GM21528 (cell line): ENCODE data around the gene CNTNAP4.

Experiments used
- ATAC-seq: cut with Tn5 transposase; IDR thresholded peaks from one replicate; pipeline ENCODE4 v1.9.1; 2021; ENCODE audit warnings: mild to moderate bottlenecking, moderate library complexity; ENCODE audit not compliant: unreplicated experiment, low FRiP score

The CNTNAP4 gene

DNA sequence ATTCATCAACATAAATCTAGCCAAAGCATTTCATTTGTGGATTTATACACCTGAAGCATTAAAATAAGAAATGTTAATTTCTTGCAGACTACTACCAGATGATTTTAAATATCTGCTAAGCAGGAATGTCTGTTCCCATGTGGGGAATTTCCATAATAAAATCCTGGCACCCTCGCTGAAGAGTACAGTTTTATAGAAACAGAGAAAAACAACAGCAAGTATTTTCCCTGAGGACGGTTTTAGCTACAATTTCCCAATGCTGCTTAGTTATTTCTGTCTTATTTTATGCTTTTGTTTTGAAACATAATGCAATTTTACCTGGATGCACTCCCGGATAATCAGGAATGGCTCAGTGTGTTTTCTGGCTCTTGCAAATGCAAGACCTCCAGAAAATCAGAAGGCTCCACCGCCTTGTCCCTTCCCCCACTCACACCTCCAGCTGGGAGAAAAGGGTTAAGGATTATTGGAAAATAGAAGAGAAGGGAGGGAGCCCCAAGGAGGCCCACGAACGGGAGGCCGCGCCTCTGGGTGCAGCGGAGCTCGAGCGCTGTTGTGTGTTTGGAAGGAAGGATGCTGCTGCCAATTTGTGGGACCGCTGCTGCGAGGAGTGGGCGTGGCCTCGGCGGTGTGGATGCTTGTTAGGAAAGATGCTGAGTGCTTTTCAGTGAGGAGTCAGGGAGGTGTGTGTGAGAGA is at the start of gene CNTNAP4:
Gene CNTNAP4 (plus strand): TSS at position 657 of the 694 bp plus-strand sequence. CDS start 262 bp downstream, outside the sequence.
- ATAC-seq, result no peak

DNA sequence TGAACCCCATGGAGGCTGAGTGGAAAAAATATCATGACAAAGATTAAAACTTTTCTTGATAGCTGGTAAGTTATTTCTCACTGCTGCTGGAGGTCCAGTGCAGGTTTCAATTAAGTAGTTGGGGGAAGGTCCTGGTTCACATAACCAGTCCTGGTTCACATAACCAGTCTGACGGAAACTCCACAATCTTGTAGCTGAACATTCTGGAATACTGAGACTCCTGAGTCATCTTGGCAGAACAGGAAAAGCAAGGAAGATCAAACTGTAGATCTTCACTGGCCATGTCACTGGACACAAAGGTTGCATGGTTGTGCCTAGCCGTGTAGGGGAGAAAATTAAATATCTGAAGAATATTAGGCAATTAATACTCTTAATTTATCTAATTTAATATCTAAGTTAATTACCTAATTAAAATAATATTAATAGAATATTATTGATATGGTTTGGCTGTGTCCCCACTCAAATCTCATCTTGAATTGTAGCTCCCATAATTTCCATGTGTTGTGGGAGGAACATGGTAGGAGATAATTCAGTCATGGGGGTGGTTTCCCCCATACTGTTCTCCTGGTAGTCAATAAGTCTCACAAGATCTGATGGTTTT is 48.6 kb upstream of the CNTNAP4 start:
- no peak for ATAC-seq

GRCh38 chr16:76232704-76233103 is 44.5 kb upstream of the CNTNAP4 start:
- ATAC-seq, result no peak

DNA sequence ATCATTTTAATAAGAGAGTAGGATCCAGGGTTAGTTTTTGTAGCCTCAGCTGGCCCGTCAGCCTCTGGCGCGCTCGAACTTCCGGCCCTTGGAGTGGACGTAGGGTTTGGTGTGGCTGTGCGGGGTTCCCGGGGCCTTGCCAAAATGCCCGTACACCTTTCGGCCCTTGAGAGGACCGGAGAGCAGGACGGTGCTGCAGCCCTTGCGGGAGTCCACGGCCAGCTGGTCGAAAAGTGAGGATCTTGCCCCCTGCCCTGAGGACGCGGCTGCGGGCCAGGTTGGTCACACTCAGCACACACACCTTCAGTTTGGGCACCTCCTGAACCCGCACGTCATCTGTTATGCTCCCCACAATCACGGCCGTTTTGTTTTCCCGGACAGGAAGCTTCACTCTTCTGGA is 42.2 kb upstream of the CNTNAP4 start:
- no peak for ATAC-seq

GRCh38 chr16:76235426-76235825 is 41.8 kb upstream of the CNTNAP4 start:
- no peak for ATAC-seq

DNA sequence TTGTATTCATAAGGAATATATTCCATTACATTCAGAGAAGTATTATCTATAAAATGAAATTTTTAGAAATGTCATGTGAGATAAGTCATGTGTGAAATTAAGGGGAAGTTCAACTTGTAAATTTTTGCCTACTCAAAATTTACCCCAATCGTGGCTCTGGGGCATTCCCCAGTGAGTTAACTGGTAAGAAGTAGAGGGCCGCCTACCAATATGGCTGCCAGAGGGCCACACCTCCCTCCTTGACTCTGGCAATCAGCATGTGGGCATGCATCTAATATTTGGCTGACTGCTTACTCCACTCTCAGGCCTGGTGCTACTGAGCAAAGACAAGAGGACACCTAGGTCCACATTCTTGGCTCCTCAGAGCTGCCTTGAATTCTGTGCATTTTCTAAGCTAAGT is 39.7 kb upstream of the CNTNAP4 start:
- ATAC-seq, result no peak

DNA sequence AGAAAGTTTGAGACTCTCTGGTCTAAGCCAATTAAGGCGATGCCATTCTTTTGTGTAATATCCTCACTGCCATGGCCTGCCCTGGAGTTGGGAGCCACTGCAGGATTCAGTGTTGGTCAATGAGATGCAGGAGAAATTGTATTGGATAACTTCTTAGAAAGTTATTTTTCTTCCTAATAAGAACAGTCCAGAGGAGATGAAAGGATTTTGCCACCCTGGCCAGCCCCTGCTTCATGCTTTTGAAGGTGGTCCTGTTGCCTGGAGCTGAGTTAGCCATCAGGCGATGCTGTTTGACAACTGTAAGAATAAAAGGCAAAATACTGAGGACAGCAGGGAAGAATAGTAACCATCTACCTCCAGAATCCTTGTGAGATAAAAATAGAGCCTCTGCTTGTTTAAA is 35.4 kb upstream of the CNTNAP4 start:
- ATAC-seq, result no peak

DNA sequence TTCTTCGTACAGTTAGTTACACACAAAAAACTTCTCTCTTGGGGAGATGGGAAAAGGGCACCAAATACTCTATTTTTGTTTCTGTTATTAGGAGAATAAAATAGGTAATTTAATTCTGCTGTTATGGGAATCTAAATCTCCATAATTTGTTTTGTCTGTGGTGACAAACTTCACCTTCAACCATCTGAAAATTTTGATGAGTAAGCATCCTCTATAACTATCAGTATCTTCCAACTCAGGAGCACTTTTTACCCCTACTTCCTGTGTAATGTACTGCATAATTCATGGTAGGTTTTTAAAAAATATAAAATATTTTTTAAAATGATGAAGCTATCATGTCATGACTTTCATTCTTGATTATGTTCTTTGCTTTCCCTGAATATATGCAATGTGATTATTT is 33.6 kb upstream of the CNTNAP4 start:
- no peak for ATAC-seq

DNA sequence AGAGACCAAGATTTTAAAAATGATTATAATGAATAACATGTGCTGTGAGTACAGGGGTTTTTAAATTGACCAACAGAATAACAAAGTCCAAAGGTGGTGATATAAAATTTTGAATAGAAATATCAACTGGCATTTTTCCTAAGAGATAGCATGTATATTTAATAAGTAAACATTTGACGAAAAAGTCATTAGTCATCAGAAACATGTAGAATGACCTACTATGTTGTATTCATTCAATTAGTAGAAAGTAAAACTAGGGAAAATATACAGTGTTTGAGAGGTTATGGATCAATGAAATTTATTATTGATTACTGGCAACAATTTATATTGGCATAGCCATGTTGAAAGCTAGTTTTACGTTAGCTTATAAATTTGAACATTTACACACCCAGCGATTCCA is 30.6 kb upstream of the CNTNAP4 start:
- no peak for ATAC-seq

GRCh38 chr16:76265434-76266045 is 11.7 kb upstream of the CNTNAP4 start:
- ATAC-seq, result peak; percentile 83

DNA sequence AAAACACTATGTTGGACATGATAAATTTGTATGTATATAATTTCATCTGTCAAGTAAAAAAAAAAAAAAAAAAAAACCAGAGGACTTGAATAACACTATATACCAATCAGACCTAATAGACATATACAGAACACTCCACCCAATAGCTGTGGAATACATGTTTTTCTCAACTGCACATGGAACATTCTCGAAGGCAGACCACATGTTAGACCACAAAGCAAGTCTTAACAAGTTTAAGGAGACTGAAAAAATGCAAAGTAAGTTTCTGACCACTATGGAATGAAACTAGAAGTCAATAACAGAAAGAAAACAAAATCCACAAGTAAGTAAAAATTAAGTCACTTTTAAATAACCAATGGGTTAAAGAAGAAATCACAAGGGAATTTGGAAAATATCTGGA is 8.4 kb upstream of the CNTNAP4 start:
- no peak for ATAC-seq

GRCh38 chr16:76277460-76278030 is 344 bp downstream of the CNTNAP4 start:
- ATAC-seq, result no peak

DNA sequence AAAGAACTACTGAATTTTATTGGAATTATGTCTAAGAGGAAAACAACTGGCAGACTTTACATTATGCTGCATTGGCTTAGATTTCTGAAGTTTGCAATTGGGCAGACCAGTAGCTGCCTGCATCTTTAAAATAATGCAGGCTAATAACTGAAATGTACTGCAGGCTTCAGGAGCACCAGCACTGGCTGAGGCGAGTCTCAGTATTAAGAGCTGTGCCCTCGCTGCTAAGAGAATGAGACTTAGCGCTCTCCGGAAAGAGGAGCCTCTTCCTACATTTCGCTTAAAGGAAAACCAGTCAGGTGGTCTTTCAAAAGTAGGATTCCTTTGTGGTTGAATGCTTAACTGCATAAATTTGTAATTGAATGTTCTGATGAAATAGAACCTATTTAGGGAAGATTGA is 885 bp downstream of the CNTNAP4 start:
- no peak for ATAC-seq

DNA sequence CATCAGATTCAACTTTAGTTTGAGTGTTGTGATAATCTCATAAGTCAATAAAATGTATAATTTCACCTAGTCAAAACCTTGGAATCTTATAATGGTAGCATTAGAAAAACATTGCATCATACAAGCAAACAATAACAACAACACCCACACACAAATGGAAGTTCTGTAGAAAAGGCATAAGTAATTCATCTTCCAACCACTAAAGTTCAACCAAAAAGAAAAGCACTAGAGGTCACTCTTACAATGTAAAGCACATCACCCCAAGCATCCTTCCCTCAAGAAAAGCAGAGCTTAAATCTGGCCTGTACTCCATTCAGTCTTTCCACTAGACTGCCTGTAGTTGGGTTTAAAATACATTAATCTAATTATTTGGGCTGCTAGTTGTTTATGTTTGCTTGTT is 1.8 kb downstream of the CNTNAP4 start:
- no peak for ATAC-seq

- no peak for ATAC-seq
These were observed 3.4 kb downstream of the CNTNAP4 start for GRCh38 chr16:76280421-76281215.

DNA sequence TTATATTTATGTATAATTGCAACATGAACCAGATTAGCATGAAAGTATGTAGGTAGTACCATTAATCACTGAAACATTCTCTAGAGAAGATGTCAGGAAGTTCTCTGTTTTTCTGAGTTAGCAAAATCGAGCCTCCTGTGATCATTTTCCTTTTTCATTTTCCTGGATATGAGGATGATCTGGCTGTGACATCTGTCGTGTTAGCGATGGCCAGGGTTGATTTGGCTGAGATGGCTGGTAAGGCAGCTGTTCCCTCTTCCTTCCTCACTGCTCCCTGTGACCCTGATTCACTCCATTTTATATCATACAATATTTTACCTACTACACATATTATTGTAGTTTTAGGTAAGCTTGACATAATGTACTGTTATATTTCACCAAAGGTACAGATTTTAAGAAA is 10.3 kb downstream of the CNTNAP4 start:
- ATAC-seq, result no peak

DNA sequence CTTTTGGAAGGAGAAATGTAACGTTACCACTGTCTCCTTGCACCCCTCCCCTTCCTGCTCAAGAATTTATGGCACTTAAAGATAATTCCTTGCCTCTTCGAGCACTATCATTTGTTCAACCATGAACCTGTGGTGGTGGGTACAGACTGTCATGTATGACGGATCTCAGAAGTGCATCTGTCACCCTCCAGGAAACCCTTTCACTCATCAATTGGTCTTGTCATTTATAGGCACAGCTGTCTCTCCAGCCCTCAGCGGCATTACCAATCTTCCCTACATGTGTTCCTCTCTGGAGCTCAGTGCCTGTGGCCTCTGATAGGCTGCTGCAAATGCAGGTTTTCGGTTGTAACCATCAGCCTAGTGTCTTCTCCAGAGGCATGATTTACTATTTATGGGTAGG is 15.0 kb downstream of the CNTNAP4 start:
- ATAC-seq, result no peak

- no peak for ATAC-seq
These were observed 16.8 kb downstream of the CNTNAP4 start for GRCh38 chr16:76293980-76294379.

GRCh38 chr16:76294396-76295214 is 17.4 kb downstream of the CNTNAP4 start:
- ATAC-seq, result no peak

GRCh38 chr16:76297941-76298340 is 20.7 kb downstream of the CNTNAP4 start:
- no peak for ATAC-seq
